Omental fat pad (tissue), 4 donors: ENCODE data around the gene RIMBP2. TPM values are rescaled to one million over a fixed set of nuclear protein-coding genes. Genes with fewer than 3 reads are reported as not detected.
A peak's percentile ranks its signal among the peaks of the same experiment; 100 is the strongest.

Experiments
- ATAC-seq: fragments of 150-250 bp; one replicate; pipeline ENCODE4 v1.9.1; 2016; ENCODE audit warnings: mild to moderate bottlenecking, moderate library complexity; ENCODE audit not compliant: low FRiP score
- DNase-seq: peaks from one replicate; pipeline ENCODE4 v3.0.0-alpha.2; 2019; ENCODE audit warnings: low spot score
- CTCF ChIP-seq, 3 donors: fragments of 450-650 bp; IDR thresholded peaks; one replicate each; pipeline ENCODE4 v1.5.1; 2016 to 2017; ENCODE audit warnings: antibody characterized with exemption in 3 of 3, mild to moderate bottlenecking in 3 of 3, moderate library complexity in 2 of 3
- total RNA-seq, 4 donors: library from RNA; depleted of rRNA; stranded (reverse); fragments of >200 nt; gene quantifications; one replicate each; pipeline ENCODE4 v1.1.0, GENCODE V29; 2016

Gene RIMBP2
- total RNA-seq, 4 donors from 2014 or later, result 0.36 to 3.2 (median 1.6) TPM; not detected in 1

GRCh38 chr12:130666645-130667044, 49.5 kb downstream of the RIMBP2 start:
- no peak for TF ChIP-seq CTCF (IDR thresholded peaks at IDR 0.05)
- ATAC-seq (no peak), DNase-seq (no peak)

GRCh38 chr12:130665753-130666152, 50.3 kb downstream of the RIMBP2 start:
- TF ChIP-seq CTCF (IDR thresholded peaks at IDR 0.05), result no peak
- DNase-seq (no peak), ATAC-seq (no peak)

GRCh38 chr12:130664772-130665171, 51.3 kb downstream of the RIMBP2 start:
- TF ChIP-seq CTCF (IDR thresholded peaks at IDR 0.05), result no peak
- DNase-seq, result no peak
- no peak for ATAC-seq

- no peak for DNase-seq
- no peak for TF ChIP-seq CTCF (IDR thresholded peaks at IDR 0.05)
These were observed 51.8 kb downstream of the RIMBP2 start for GRCh38 chr12:130664252-130664651.

GRCh38 chr12:130663514-130663913, 52.6 kb downstream of the RIMBP2 start:
- DNase-seq (no peak), ATAC-seq (no peak)
- TF ChIP-seq CTCF (IDR thresholded peaks at IDR 0.05), result no peak

More at GRCh38 chr12:130664252-130664651, 51.8 kb downstream of the RIMBP2 start:
- ATAC-seq, result no peak

- DNase-seq (no peak), ATAC-seq (peak; percentile 53)
- no peak for TF ChIP-seq CTCF (IDR thresholded peaks at IDR 0.05)
These were observed 54.4 kb downstream of the RIMBP2 start for GRCh38 chr12:130661486-130662255.

- no peak for TF ChIP-seq CTCF (IDR thresholded peaks at IDR 0.05)
- DNase-seq (no peak), ATAC-seq (no peak)
These were observed 55.0 kb downstream of the RIMBP2 start for GRCh38 chr12:130661059-130661458.
